Thyroid gland (tissue), 4 donors: ENCODE results near the gene SPIB.

ENCODE experiments used
- POLR2A ChIP-seq, 2 donors: fragments of 450-650 bp; IDR thresholded peaks; one replicate each; pipeline ENCODE4 v1.6.1; 2017; ENCODE audit warnings: antibody characterized with exemption in 2 of 2, mild to moderate bottlenecking in 2 of 2, moderate library complexity in 1 of 2
- TF ChIP-seq, protein P1 (sequence below), 6 experiments: fragments of 200-600 bp in 3 of 6; fragments of 450-650 bp in 3 of 6; sonication (generic) in 3 of 6; IDR thresholded peaks; one replicate each; pipeline ENCODE4 v1.5.1; 2016 to 2019; ENCODE audit warnings: antibody characterized with exemption in 6 of 6, mild to moderate bottlenecking in 2 of 6, inconsistent platforms in 1 of 6, moderate library complexity in 1 of 6

DNA sequence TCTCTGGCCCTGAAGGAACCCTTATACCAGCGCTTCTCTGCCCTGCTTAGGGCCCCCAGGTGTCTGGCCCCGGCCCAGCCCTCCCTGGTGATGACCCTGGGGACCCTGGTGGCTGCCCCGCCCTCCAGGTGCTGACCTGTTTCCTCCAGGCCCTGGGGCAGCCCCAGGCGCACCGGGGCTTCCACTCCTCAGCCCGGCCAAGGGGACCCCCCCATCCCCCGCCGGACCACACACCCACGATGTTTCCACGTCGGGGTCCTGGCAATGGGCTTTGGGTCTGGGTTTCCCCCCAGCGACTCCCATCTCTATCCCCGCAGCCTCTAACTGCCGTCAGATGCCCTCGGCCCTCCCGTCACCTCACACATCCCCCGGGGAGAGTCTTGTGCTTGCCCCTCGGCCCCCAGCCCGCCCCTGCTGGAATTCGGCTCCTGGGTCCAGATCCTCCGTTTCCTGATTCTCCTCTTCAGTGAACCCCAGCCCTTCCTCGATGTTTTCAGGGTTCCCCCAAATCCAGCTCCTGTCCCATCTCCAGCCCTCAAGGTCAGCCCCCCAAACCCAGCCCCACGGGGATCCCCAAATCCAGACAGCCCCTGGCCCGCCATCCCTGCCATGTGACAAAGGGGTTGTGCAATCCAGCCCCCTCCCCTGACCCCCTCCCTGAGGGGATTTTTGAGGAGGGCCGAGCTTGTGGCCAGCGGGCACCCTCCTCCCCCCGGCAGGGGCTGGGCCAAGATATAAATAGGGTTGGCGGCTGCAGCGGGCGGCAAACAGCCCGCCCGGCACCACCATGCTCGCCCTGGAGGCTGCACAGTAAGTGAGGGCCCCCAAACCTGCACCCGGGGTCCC is at the start of gene SPIB:
- no peak for TF ChIP-seq POLR2A (IDR thresholded peaks at IDR 0.05)
- TF ChIP-seq, protein P1, sequence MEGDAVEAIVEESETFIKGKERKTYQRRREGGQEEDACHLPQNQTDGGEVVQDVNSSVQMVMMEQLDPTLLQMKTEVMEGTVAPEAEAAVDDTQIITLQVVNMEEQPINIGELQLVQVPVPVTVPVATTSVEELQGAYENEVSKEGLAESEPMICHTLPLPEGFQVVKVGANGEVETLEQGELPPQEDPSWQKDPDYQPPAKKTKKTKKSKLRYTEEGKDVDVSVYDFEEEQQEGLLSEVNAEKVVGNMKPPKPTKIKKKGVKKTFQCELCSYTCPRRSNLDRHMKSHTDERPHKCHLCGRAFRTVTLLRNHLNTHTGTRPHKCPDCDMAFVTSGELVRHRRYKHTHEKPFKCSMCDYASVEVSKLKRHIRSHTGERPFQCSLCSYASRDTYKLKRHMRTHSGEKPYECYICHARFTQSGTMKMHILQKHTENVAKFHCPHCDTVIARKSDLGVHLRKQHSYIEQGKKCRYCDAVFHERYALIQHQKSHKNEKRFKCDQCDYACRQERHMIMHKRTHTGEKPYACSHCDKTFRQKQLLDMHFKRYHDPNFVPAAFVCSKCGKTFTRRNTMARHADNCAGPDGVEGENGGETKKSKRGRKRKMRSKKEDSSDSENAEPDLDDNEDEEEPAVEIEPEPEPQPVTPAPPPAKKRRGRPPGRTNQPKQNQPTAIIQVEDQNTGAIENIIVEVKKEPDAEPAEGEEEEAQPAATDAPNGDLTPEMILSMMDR (IDR thresholded peaks at IDR 0.05) = no peak
